H1 (cell line): ENCODE measurements around the gene KCNIP2. TPM values are rescaled to one million over a fixed set of nuclear protein-coding genes. Genes with fewer than 3 reads are reported as not detected.

Experiments used
- CTCF ChIA-PET: fragments of 300-600 bp; sonication (Branson Sonifier 250); formaldehyde crosslinking; loops from one replicate; lab custom pipeline; 2021; ENCODE audit not compliant: partially characterized antibody; lab: Charles Lee
- POLR2A ChIA-PET: fragments of 300-600 bp; sonication (Branson Sonifier 250); formaldehyde crosslinking; loops from one replicate; lab custom pipeline; 2021; ENCODE audit warnings: inconsistent platforms; ENCODE audit not compliant: partially characterized antibody; lab: Charles Lee
- DNase-seq, 2 experiments: peaks; one replicate each; pipeline versions ENCODE4 v3.0.0 to v3.0.0-alpha.2; 2010 to 2022; ENCODE audit warnings: low spot score in 2 of 2, low read depth in 1 of 2, mixed read lengths in 1 of 2
- FAIRE-seq: peaks from 2 replicates; lab custom pipeline; 2011; peaks lifted over from hg19 to GRCh38; lab: Jason Lieb, UNC
- H2AFZ ChIP-seq: 2 replicates; pipeline ENCODE4 v1.8.1; 2012; ENCODE audit warnings: low read length, inconsistent platforms
- H2AK5ac ChIP-seq: 2 replicates; pipeline ENCODE4 v1.6.1; 2013; ENCODE audit warnings: low read depth, low read length
- H2BK120ac ChIP-seq: replicated peaks from 2 replicates; pipeline ENCODE3; 2013; ENCODE audit warnings: low read depth, low read length, inconsistent platforms
- H2BK12ac ChIP-seq: 2 replicates; pipeline ENCODE4 v1.6.1; 2013; ENCODE audit warnings: low read depth, low read length
- H2BK15ac ChIP-seq: 2 replicates; pipeline ENCODE4 v1.6.1; 2013; ENCODE audit warnings: low read length
- H2BK20ac ChIP-seq: 2 replicates; pipeline ENCODE4 v1.6.1; 2013; ENCODE audit warnings: low read length
- H2BK5ac ChIP-seq: 2 replicates; pipeline ENCODE4 v1.6.1; 2013; ENCODE audit warnings: low read depth, low read length
- H3K14ac ChIP-seq: 2 replicates; pipeline ENCODE4 v1.6.1; 2013; ENCODE audit warnings: inconsistent platforms; ENCODE audit not compliant: insufficient read length
- H3K18ac ChIP-seq: 2 replicates; pipeline ENCODE4 v1.6.1; 2013; ENCODE audit warnings: low read length; ENCODE audit errors: extremely low read depth
- H3K23ac ChIP-seq: 2 replicates; pipeline ENCODE4 v1.6.1; 2013; ENCODE audit warnings: inconsistent platforms; ENCODE audit not compliant: insufficient read length
- H3K23me2 ChIP-seq: 2 replicates; pipeline ENCODE4 v1.6.1; 2013; ENCODE audit warnings: low read depth, low read length
- H3K27ac ChIP-seq: 2 replicates; pipeline ENCODE4 v1.6.1; 2011; ENCODE audit warnings: low read depth, low read length, inconsistent platforms
- H3K27me3 ChIP-seq, 4 experiments: replicated peaks in 1 of 4; 1 replicate in 1 of 4; 2 replicates in 3 of 4; pipeline versions ENCODE4 v1.6.1 to v1.8.1; 2011 to 2013; ENCODE audit warnings: low read length in 3 of 4, mild to moderate bottlenecking in 3 of 4, inconsistent platforms in 2 of 4, mixed read lengths in 2 of 4, moderate library complexity in 1 of 4; ENCODE audit not compliant: control insufficient read depth in 3 of 4, insufficient read depth in 3 of 4; ENCODE audit errors: extremely low read depth in 1 of 4
- H3K36me3 ChIP-seq, 4 experiments: 2 replicates each; pipeline versions ENCODE4 v1.6.1 to v1.8.1; 2011 to 2013; ENCODE audit warnings: mild to moderate bottlenecking in 4 of 4, low read length in 3 of 4, moderate library complexity in 2 of 4, control low read depth in 1 of 4, inconsistent platforms in 1 of 4; ENCODE audit not compliant: insufficient read depth in 4 of 4, control insufficient read depth in 2 of 4
- H3K4ac ChIP-seq: replicated peaks from 2 replicates; pipeline ENCODE3; 2013; ENCODE audit warnings: low read length, low read depth, mixed read lengths, inconsistent platforms; ENCODE audit not compliant: insufficient read length
- H3K4me1 ChIP-seq, 4 experiments: replicated peaks in 1 of 4; 1 replicate in 1 of 4; 2 replicates in 3 of 4; pipeline versions ENCODE4 v1.6.1 to v1.8.1; 2011 to 2013; ENCODE audit warnings: low read length in 3 of 4, inconsistent platforms in 2 of 4, mixed read lengths in 1 of 4; ENCODE audit not compliant: insufficient read depth in 4 of 4, control insufficient read depth in 3 of 4
- H3K4me2 ChIP-seq, 2 experiments: 2 replicates each; pipeline versions ENCODE4 v1.6.1 to v1.8.1; 2011 to 2013; ENCODE audit warnings: low read depth in 2 of 2, low read length in 2 of 2, control low read depth in 1 of 2, inconsistent platforms in 1 of 2, mild to moderate bottlenecking in 1 of 2; ENCODE audit not compliant: insufficient read depth in 1 of 2
- H3K4me3 ChIP-seq, 4 experiments: fragments of 200-600, 300-600 bp in 1 of 4; sonication (generic), shearing (Covaris generic), sonication (Bioruptor Twin) in 1 of 4; 2 replicates each; pipeline versions ENCODE4 v1.5.1 to v1.8.1; 2011 to 2016; ENCODE audit warnings: low read length in 4 of 4, low read depth in 3 of 4, control low read depth in 2 of 4, inconsistent platforms in 2 of 4, mild to moderate bottlenecking in 2 of 4, mixed read lengths in 1 of 4, moderate library complexity in 1 of 4; ENCODE audit not compliant: insufficient read depth in 2 of 4; ENCODE audit errors: extremely low read depth in 1 of 4
- H3K56ac ChIP-seq: replicated peaks from 2 replicates; pipeline ENCODE3; 2013; ENCODE audit warnings: low read depth, mild to moderate bottlenecking, mixed read lengths, low read length, inconsistent platforms; ENCODE audit not compliant: insufficient read length
- H3K79me1 ChIP-seq: 2 replicates; pipeline ENCODE4 v1.6.1; 2013; ENCODE audit warnings: low read depth, low read length, control low read depth
- H3K79me2 ChIP-seq, 2 experiments: 2 replicates each; pipeline versions ENCODE4 v1.6.1 to v1.8.1; 2012 to 2013; ENCODE audit warnings: low read length in 2 of 2, mild to moderate bottlenecking in 2 of 2, inconsistent platforms in 1 of 2; ENCODE audit not compliant: insufficient read depth in 2 of 2, control insufficient read depth in 1 of 2
- H3K9ac ChIP-seq, 4 experiments: replicated peaks in 1 of 4; 1 replicate in 1 of 4; 2 replicates in 3 of 4; pipeline versions ENCODE4 v1.6.1 to v1.8.1; 2011 to 2013; ENCODE audit warnings: low read depth in 3 of 4, low read length in 3 of 4, control low read depth in 2 of 4, mild to moderate bottlenecking in 2 of 4, moderate library complexity in 2 of 4, inconsistent platforms in 1 of 4; ENCODE audit errors: extremely low read depth in 1 of 4
- H3K9me3 ChIP-seq, 2 experiments: 2 replicates each; pipeline versions ENCODE4 v1.6.1 to v1.8.1; 2012 to 2013; ENCODE audit warnings: mild to moderate bottlenecking in 2 of 2, moderate library complexity in 2 of 2, control low read depth in 1 of 2, inconsistent platforms in 1 of 2, low read depth in 1 of 2, low read length in 1 of 2, mixed read lengths in 1 of 2; ENCODE audit not compliant: insufficient read depth in 2 of 2
- H4K20me1 ChIP-seq, 2 experiments: replicated peaks in 1 of 2; 2 replicates each; pipeline versions ENCODE3 to v1.8.1; 2011 to 2013; ENCODE audit warnings: inconsistent platforms in 2 of 2, low read length in 2 of 2, mild to moderate bottlenecking in 1 of 2; ENCODE audit not compliant: insufficient read depth in 2 of 2, control insufficient read depth in 1 of 2
- H4K5ac ChIP-seq: 2 replicates; pipeline ENCODE4 v1.6.1; 2013; ENCODE audit warnings: low read length, low read depth, mixed read lengths, inconsistent platforms; ENCODE audit not compliant: insufficient read length
- H4K8ac ChIP-seq: 2 replicates; pipeline ENCODE4 v1.8.0; 2013; ENCODE audit warnings: mild to moderate bottlenecking, moderate library complexity, low read length, inconsistent platforms; ENCODE audit not compliant: insufficient read depth; ENCODE audit errors: extremely low read depth
- H4K91ac ChIP-seq: replicated peaks from 2 replicates; pipeline ENCODE3; 2013; ENCODE audit warnings: low read length, mixed read lengths, inconsistent platforms; ENCODE audit not compliant: insufficient read length
- CHD2 ChIP-seq: IDR thresholded peaks from 2 replicates; pipeline ENCODE4 v1.6.1; 2012; ENCODE audit warnings: low read length, improper control_type of control experiment
- EP300 ChIP-seq, 2 experiments: IDR thresholded peaks; 1 replicate in 1 of 2; 2 replicates in 1 of 2; pipeline ENCODE4 v1.6.1; 2011 to 2012; ENCODE audit warnings: low read depth in 2 of 2, low read length in 2 of 2, mild to moderate bottlenecking in 2 of 2, borderline replicate concordance in 1 of 2, inconsistent platforms in 1 of 2, moderate library complexity in 1 of 2
- HDAC6 ChIP-seq: IDR thresholded peaks from one replicate; pipeline ENCODE4 v1.7.1; 2012; ENCODE audit warnings: low read depth, mild to moderate bottlenecking, inconsistent platforms, low read length, moderate library complexity
- RXRA ChIP-seq: IDR thresholded peaks from 2 replicates; pipeline ENCODE4 v1.6.1; 2011; ENCODE audit warnings: low read depth, mild to moderate bottlenecking, low read length, moderate library complexity; ENCODE audit not compliant: insufficient read depth
- SP2 ChIP-seq: IDR thresholded peaks from 2 replicates; pipeline ENCODE4 v1.6.1; 2012; ENCODE audit warnings: mild to moderate bottlenecking, low read length, inconsistent platforms
- TAF1 ChIP-seq: IDR thresholded peaks from 2 replicates; pipeline ENCODE4 v1.6.1; 2011; ENCODE audit warnings: mild to moderate bottlenecking, low read depth, low read length
- TAF7 ChIP-seq: optimal IDR thresholded peaks from 2 replicates; pipeline ENCODE3; 2011; ENCODE audit warnings: low read depth, mild to moderate bottlenecking, inconsistent platforms, low read length, moderate library complexity, borderline replicate concordance
- TCF12 ChIP-seq: IDR thresholded peaks from 2 replicates; pipeline ENCODE4 v1.6.1; 2011; ENCODE audit warnings: low read depth, mild to moderate bottlenecking, low read length
- TEAD4 ChIP-seq: IDR thresholded peaks from 2 replicates; pipeline ENCODE4 v1.6.1; 2012; ENCODE audit warnings: low read depth, low read length, inconsistent platforms, mixed read lengths
- USF2 ChIP-seq: IDR thresholded peaks from 2 replicates; pipeline ENCODE4 v1.6.1; 2011; ENCODE audit warnings: low read length, improper control_type of control experiment
- WGBS, 2 experiments: shearing (Covaris generic) in 1 of 2; methylation state at CpG; one replicate each; pipeline versions ENCODE4 v1.1.6 to v1.1.7; 2013 to 2015; ENCODE audit warnings: low lambda C conversion rate in 2 of 2, mixed read lengths in 2 of 2, inconsistent platforms in 1 of 2, low coverage in 1 of 2, missing lambda C conversion rate in 1 of 2; ENCODE audit not compliant: insufficient replicate concordance in 2 of 2, insufficient coverage in 1 of 2, insufficient read length in 1 of 2; ENCODE audit errors: extremely low coverage in 1 of 2, missing lambda C conversion rate in 1 of 2; 5-methylcytosine and 5-hydroxymethylcytosine counted together
- polyA plus RNA-seq, 7 experiments: library from polyadenylated mRNA; depleted of rRNA in 3 of 7; stranded (reverse) in 5 of 7; unstranded in 2 of 7; fragments of >200 nt in 5 of 7; fragments of 200-250 nt in 2 of 7; gene quantifications; 1 replicate in 5 of 7; 2 replicates in 1 of 7; 4 replicates in 1 of 7; pipeline versions ENCODE4 v1.2.1 to v1.2.3, GENCODE V29; 2011 to 2013; ENCODE audit warnings: missing spikeins in 2 of 7, mixed read lengths in 2 of 7
- total RNA-seq: library from RNA; stranded (reverse); fragmentation: NEBNext Ultra II Directional; extraction: Animal tissue kit (Norgen Biotek cat#: 25700); gene quantifications from 2 replicates; pipeline ENCODE4 v1.2.1, GENCODE V29; 2021

KCNIP2 gene
- total and polyA plus RNA-seq, 2 of the 8 experiments (the other 6 are each of a cell fraction or from before 2014, with no cell fraction given) = 2.7 to 6.0 TPM

GRCh38 chr10:101780818-101781654 lies 62.6 kb downstream of the KCNIP2 start:
- Histone ChIP-seq H3K4ac (no peak overlapping the region), H2BK15ac (no peak overlapping the region), H4K20me1 (peaks cover 15 to 29% of the 10 kb centered on the region in 2 experiments), H3K4me1 (peaks cover 4 to 36% (median 20%) of the 10 kb centered on the region in 4 experiments), H3K4me2 (peak overlapping the region; percentile 78 to 95; a peak in 2 of 4 replicates), H3K14ac (no peak overlapping the region), H4K8ac (no peak overlapping the region), H3K27ac (no peak overlapping the region), H3K9me3 (no peaks in the 10 kb centered on the region), H2BK5ac (peak overlapping the region; percentile 44; the same call in 1 of the 2 replicates), H2AFZ (no peak overlapping the region), H4K91ac (no peak overlapping the region), H3K79me2 (peaks cover 0 to 8% of the 10 kb centered on the region in 2 experiments; a peak in 1 of 4 replicates), H3K36me3 (peaks cover 2 to 5% (median 4%) of the 10 kb centered on the region in 4 experiments; a peak in 6 of 8 replicates), H3K79me1 (peaks cover 7% of the 10 kb centered on the region), H2AK5ac (no peak overlapping the region), H2BK12ac (no peak overlapping the region), H2BK20ac (no peak overlapping the region), H3K4me3 (no peak overlapping the region; a peak in 1 of 8 replicates), H4K5ac (no peak overlapping the region), H3K27me3 (peaks cover 23 to 37% (median 31%) of the 10 kb centered on the region in 4 experiments), H2BK120ac (no peak overlapping the region), H3K23me2 (peaks cover 34% of the 10 kb centered on the region), H3K56ac (no peak overlapping the region), H3K18ac (no peak overlapping the region), H3K23ac (no peak overlapping the region), H3K9ac (no peak overlapping the region)
- WGBS, 2 experiments = 54% methylated on average over 14 of the region's 14 CpGs; no CpG with 5 or more reads in 1 of the 2 experiments
- CTCF ChIA-PET = interaction anchor here (0.6 to 9.8 kb wide), 72 partner anchors 9 to 567 kb away, joined by 3 to 246 read pairs (median 5); partner anchors contain the start of genes DPCD, FBXW4, KCNIP2 and OGA
- FAIRE-seq (peak; percentile 76), DNase-seq (peak in 1 of 2 experiments; percentile 88)
- POLR2A ChIA-PET = interaction anchor here (0.8 to 9.1 kb wide), 11 partner anchors 12 to 188 kb away, joined by 3 to 66 read pairs (median 4); partner anchors contain the start of gene OGA
- 0 out of 2 replicates have a peak, but pooled peaks have one; percentile 33 for TF ChIP-seq CHD2
- no peak for TF ChIP-seq HDAC6
- TF ChIP-seq SP2 = no peak
- TF ChIP-seq TEAD4 = no peak
- TF ChIP-seq USF2 = 0 out of 2 replicates have a peak, but pooled peaks have one; percentile 12
- TF ChIP-seq TAF1 = no peak
- TF ChIP-seq TCF12 = no peak
- no peak for TF ChIP-seq TAF7
- no peak for TF ChIP-seq EP300 (IDR thresholded peaks at IDR 0.05; ENCODE audit: borderline replicate concordance in 1 of 2, low read depth in 2 of 2, low read length in 2 of 2)
- TF ChIP-seq RXRA = no peak
